Brain microvascular endothelial cell (primary cell): ENCODE measurements around the gene GORASP1.

Source experiments
- DNase-seq: peaks from one replicate; pipeline ENCODE4 v3.0.0-alpha.2; 2020
- H3K27ac ChIP-seq: fragments of 250-450 bp; sonication (Bioruptor Pico); 2 replicates; pipeline ENCODE4 v1.5.1; 2020; ENCODE audit warnings: mild to moderate bottlenecking, moderate library complexity
- H3K27me3 ChIP-seq: fragments of 250-450 bp; sonication (Bioruptor Pico); replicated peaks from 2 replicates; pipeline ENCODE4 v1.5.1; 2020; ENCODE audit warnings: mild to moderate bottlenecking
- H3K36me3 ChIP-seq: fragments of 250-450 bp; sonication (Bioruptor Pico); replicated peaks from 2 replicates; pipeline ENCODE4 v1.5.1; 2020; ENCODE audit warnings: mild to moderate bottlenecking
- H3K4me3 ChIP-seq: 2 replicates; pipeline ENCODE4 v1.5.1; 2011; ENCODE audit warnings: low read depth, mild to moderate bottlenecking, control low read depth, low read length, moderate library complexity
- CTCF ChIP-seq: IDR thresholded peaks from 2 replicates; pipeline ENCODE4 v1.5.1; 2011; ENCODE audit warnings: low read depth, mild to moderate bottlenecking, moderate library complexity, low read length, control low read depth, inconsistent platforms; ENCODE audit errors: missing control alignments
- in situ Hi-C: cut with HindIII; loops from 2 replicates; pipeline ENCODE4 v1.10.0; 2017; ENCODE audit warnings: low sequenced_read_pairs, low pct_ligation_motif_present

GORASP1 gene

DNA sequence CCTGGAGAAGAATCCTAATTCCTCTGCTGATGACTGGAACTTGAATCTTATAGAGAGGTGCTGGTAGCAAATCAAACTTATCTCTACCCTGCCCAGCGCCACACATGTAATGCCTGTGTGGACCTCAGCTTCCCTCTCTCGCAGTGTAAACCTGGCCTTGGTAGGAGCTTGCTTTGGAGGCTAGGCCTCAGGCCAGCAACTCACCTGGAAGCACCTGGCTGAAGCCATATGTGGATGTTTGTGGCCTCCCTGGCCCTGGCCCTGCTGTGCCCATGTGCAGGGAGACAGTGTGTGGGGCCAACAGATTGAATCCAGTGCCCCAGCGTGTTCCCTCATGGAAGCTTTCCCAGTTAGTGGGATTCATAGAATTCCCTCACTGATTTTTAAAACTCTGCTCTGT, 8.4 kb upstream of the GORASP1 start:
- H3K4me3 ChIP-seq: no peak overlapping the region
- no peak overlapping the region for H3K27ac ChIP-seq
- no peaks in the 10 kb centered on the region for H3K27me3 ChIP-seq
- DNase-seq: no peak
- no peak for TF ChIP-seq CTCF
- H3K36me3 ChIP-seq: no peaks in the 10 kb centered on the region
- in situ Hi-C loops: loop anchor here (25.0 kb wide), 1 partner anchor 171 kb away; the partner anchor contains the start of gene CX3CR1

GRCh38 chr3:39114456-39114855, 7.0 kb upstream of the GORASP1 start:
- H3K27ac ChIP-seq: no peak overlapping the region
- no peak for TF ChIP-seq CTCF
- no peak overlapping the region for H3K4me3 ChIP-seq
- no peaks in the 10 kb centered on the region for H3K36me3 ChIP-seq
- in situ Hi-C loops: loop anchor here (25.0 kb wide), 1 partner anchor 173 kb away; the partner anchor contains the start of gene CX3CR1
- H3K27me3 ChIP-seq: no peaks in the 10 kb centered on the region
- DNase-seq: no peak

- in situ Hi-C loops: loop anchor here (25.0 kb wide), 1 partner anchor 174 kb away; the partner anchor contains the start of gene CX3CR1
- Histone ChIP-seq H3K36me3 (no peaks in the 10 kb centered on the region), H3K27ac (no peak overlapping the region), H3K27me3 (no peaks in the 10 kb centered on the region), H3K4me3 (no peak overlapping the region)
- no peak for TF ChIP-seq CTCF
- no peak for DNase-seq
Observed at GRCh38 chr3:39113291-39113690, 5.9 kb upstream of the GORASP1 start.

DNA sequence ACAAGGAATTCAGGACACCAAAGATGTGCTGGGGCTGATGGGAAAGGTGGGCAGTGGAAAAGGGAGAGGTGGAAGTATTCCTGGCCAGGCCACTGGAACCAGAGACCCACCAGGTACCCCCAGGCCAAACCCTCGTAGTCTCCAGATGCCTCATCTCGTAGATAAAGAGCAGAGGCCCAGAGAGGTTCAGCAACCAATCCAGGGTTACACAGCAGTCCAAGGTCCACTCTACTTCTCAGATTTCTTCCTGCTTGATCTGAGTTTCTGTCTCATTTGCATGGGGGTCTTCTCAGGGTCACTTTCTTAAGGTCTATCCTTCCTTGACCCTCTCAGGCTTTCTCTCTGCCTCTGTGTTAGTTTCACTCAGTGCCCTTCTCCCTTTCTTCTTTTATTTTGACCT, 5.1 kb upstream of the GORASP1 start:
- no peak for DNase-seq
- no peak overlapping the region for H3K4me3 ChIP-seq
- H3K27me3 ChIP-seq: no peaks in the 10 kb centered on the region
- in situ Hi-C loops: loop anchor here (25.0 kb wide), 1 partner anchor 175 kb away; the partner anchor contains the start of gene CX3CR1
- TF ChIP-seq CTCF: no peak
- no peak overlapping the region for H3K27ac ChIP-seq
- no peaks in the 10 kb centered on the region for H3K36me3 ChIP-seq

DNA sequence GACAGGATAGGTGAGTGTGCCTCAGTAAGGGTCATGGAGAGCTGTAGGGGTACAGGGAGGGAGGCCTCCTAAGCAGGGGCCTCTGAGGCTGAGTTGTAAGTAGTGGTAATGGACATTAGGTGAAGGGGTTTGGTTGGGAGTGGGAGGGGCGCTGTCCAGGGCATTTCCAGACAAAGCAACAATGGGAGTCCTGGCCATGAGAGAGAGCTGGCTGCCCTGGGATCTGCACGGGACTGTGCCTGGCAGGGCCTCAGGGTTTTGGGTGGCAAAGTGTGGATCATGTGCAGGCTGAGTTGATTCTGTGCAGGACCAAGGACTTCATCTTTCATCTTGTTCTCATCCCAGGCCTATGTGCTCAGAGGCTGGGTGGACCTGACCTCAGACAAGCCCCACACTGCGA, 4.7 kb upstream of the GORASP1 start:
- no peak overlapping the region for H3K27ac ChIP-seq
- H3K4me3 ChIP-seq: no peak overlapping the region
- in situ Hi-C loops: loop anchor here (25.0 kb wide), 1 partner anchor 175 kb away; the partner anchor contains the start of gene CX3CR1
- TF ChIP-seq CTCF: no peak
- DNase-seq: no peak
- no peaks in the 10 kb centered on the region for H3K27me3 ChIP-seq
- H3K36me3 ChIP-seq: peaks cover 3% of the 10 kb centered on the region

DNA sequence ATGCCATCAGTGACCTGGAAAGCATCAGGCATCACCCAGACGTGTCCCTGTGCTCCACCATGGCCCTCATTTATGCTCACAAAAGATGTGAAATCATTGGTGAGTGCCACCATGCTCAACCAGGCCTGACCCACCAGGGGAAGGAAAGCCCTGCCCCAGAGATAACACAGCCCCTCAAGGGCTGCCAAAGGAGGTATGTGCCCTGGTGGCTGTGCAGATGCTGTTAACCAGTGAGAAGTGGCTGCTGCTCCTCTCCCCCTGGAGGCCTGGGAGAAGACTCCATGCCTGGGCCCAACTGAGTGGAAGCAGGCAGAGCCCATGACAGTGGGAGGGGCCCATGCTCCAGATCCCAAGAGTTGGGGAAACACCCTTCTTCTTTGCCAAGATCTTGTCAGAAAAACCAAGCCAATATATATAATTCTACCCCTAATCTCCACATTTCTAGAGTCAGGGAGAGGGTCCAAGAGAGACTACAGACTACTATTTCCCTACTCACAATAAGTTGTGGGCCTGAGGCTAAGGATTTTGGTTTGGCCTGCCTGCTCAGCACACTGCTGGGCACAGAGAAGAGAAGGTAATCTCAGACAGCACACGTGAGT, 2.7 kb upstream of the GORASP1 start:
- Histone ChIP-seq H3K4me3 (no peak overlapping the region), H3K27ac (no peak overlapping the region), H3K27me3 (no peaks in the 10 kb centered on the region), H3K36me3 (peaks cover 3% of the 10 kb centered on the region)
- no peak for DNase-seq
- in situ Hi-C loops: loop anchor here (25.0 kb wide), 1 partner anchor 177 kb away; the partner anchor contains the start of gene CX3CR1
- peak; percentile 19 for TF ChIP-seq CTCF
